DMS53 (cell line): ENCODE measurements around the gene CAMSAP1.

Experiments
- DNase-seq: peaks from one replicate; lab custom pipeline; 2025; lab: John Stamatoyannopoulos, UW

Gene CAMSAP1

GRCh38 chr9:135840107-135840506 lies 67.2 kb downstream of the CAMSAP1 start:
- DNase-seq: no peak

GRCh38 chr9:135839516-135839915 lies 67.8 kb downstream of the CAMSAP1 start:
- DNase-seq: no peak

- no peak for DNase-seq
Measured at GRCh38 chr9:135835131-135835530, 72.2 kb downstream of the CAMSAP1 start.

- no peak for DNase-seq
Measured at GRCh38 chr9:135833864-135834263, 73.5 kb downstream of the CAMSAP1 start.

- no peak for DNase-seq
Measured at GRCh38 chr9:135830496-135830895, 76.8 kb downstream of the CAMSAP1 start.

- DNase-seq: no peak
Measured at GRCh38 chr9:135828656-135829055, 78.7 kb downstream of the CAMSAP1 start.

GRCh38 chr9:135827866-135828580 lies 79.3 kb downstream of the CAMSAP1 start:
- no peak for DNase-seq

- DNase-seq: no peak
Measured at GRCh38 chr9:135827301-135827700, 80.0 kb downstream of the CAMSAP1 start.

GRCh38 chr9:135826188-135826545 lies 81.2 kb downstream of the CAMSAP1 start:
- DNase-seq: no peak

GRCh38 chr9:135825435-135826187 lies 81.7 kb downstream of the CAMSAP1 start:
- DNase-seq: no peak

- no peak for DNase-seq
Measured at GRCh38 chr9:135823036-135823435, 84.3 kb downstream of the CAMSAP1 start.

GRCh38 chr9:135822374-135822755 lies 85.0 kb downstream of the CAMSAP1 start:
- DNase-seq: no peak

GRCh38 chr9:135821733-135822373 lies 85.5 kb downstream of the CAMSAP1 start:
- no peak for DNase-seq

GRCh38 chr9:135821116-135821515 lies 86.2 kb downstream of the CAMSAP1 start:
- no peak for DNase-seq

GRCh38 chr9:135820661-135821060 lies 86.7 kb downstream of the CAMSAP1 start:
- no peak for DNase-seq

- DNase-seq: peak; percentile 39
Measured at GRCh38 chr9:135819905-135820304, 87.4 kb downstream of the CAMSAP1 start.

GRCh38 chr9:135818718-135819475 lies 88.4 kb downstream of the CAMSAP1 start:
- DNase-seq: no peak

GRCh38 chr9:135817951-135818717 lies 89.2 kb downstream of the CAMSAP1 start:
- no peak for DNase-seq

- DNase-seq: no peak
Measured at GRCh38 chr9:135816651-135816970, 90.7 kb downstream of the CAMSAP1 start.

- DNase-seq: no peak
Measured at GRCh38 chr9:135815830-135816650, 91.3 kb downstream of the CAMSAP1 start.

- no peak for DNase-seq
Measured at GRCh38 chr9:135815413-135815812, 91.9 kb downstream of the CAMSAP1 start.
